ENCODE results near the gene LAMC1. TPM values are rescaled to one million over a fixed set of nuclear protein-coding genes. Genes with fewer than 3 reads are reported as not detected.
A peak's percentile ranks its signal among the peaks of the same experiment; 100 is the strongest.

LAMC1 gene
- total RNA-seq, 8 experiments from 2014 or later: 20.1 to 363 (median 140) TPM

GRCh38 chr1:183023601-183024316 lies 539 bp downstream of the LAMC1 start:
- in situ Hi-C loops (cut with MboI; ENCODE audit: low pct_unique_long_range_greater_than_20kb in 2 of 9, low sequenced_read_pairs in 9 of 9, unreplicated experiment in 9 of 9): no loop called here

GRCh38 chr1:183024317-183025009 lies 1.2 kb downstream of the LAMC1 start:
- H3K4me3 ChIP-seq: peak overlapping the region; percentile 68 to 93 (median 84)
- H3K4me1 ChIP-seq (replicated peaks in 1 of 2): peaks cover 14 to 26% of the 10 kb centered on the region in 2 donors
- H3K27ac ChIP-seq: no peak overlapping the region
- no peak for ATAC-seq (replicated peaks in 6 of 8)
- in situ Hi-C loops (cut with MboI; ENCODE audit: low pct_unique_long_range_greater_than_20kb in 2 of 9, low sequenced_read_pairs in 9 of 9, unreplicated experiment in 9 of 9): no loop called here
- 0 to 2% (median 1%) methylated on average over 1 to 14 of the region's 14 CpGs; no CpG with 5 or more reads in 1 of the 10 experiments for WGBS, 10 experiments

More at GRCh38 chr1:183023601-183024316, 539 bp downstream of the LAMC1 start:
- peak overlapping the region; percentile 86 to 89 for H3K27ac ChIP-seq
- peak overlapping the region; percentile 68 to 93 (median 84) for H3K4me3 ChIP-seq
- 0% methylated on average over 1 to 13 of the region's 68 CpGs; no CpG with 5 or more reads in 4 of the 10 experiments for WGBS, 10 experiments
- H3K4me1 ChIP-seq (replicated peaks in 1 of 2): peaks cover 14 to 26% of the 10 kb centered on the region in 2 donors
- peak; percentile 37 to 66 (median 58) for ATAC-seq (replicated peaks in 6 of 8)

GRCh38 chr1:183025010-183025337 lies 1.8 kb downstream of the LAMC1 start:
- 0 to 20% (median 7%) methylated on average over 1 to 3 of the region's 3 CpGs for WGBS, 10 experiments

GRCh38 chr1:183025782-183026774 lies 2.9 kb downstream of the LAMC1 start:
- Histone ChIP-seq H3K4me3 (no peak overlapping the region), H3K27ac (no peak overlapping the region), H3K4me1 (replicated peaks in 1 of 2) (peaks cover 16 to 26% of the 10 kb centered on the region in 2 donors)
- ATAC-seq (replicated peaks in 6 of 8): no peak
- 0 to 83% (median 38%) methylated on average over 1 to 4 of the region's 4 CpGs for WGBS, 10 experiments
- in situ Hi-C loops (cut with MboI; ENCODE audit: low pct_unique_long_range_greater_than_20kb in 2 of 9, low sequenced_read_pairs in 9 of 9, unreplicated experiment in 9 of 9): no loop called here

More at GRCh38 chr1:183025010-183025337, 1.8 kb downstream of the LAMC1 start:
- Histone ChIP-seq H3K4me1 (replicated peaks in 1 of 2) (peaks cover 16 to 26% of the 10 kb centered on the region in 2 donors), H3K27ac (no peak overlapping the region), H3K4me3 (peak overlapping the region; percentile 68 to 93 (median 84))
- no peak for ATAC-seq (replicated peaks in 6 of 8)
- in situ Hi-C loops (cut with MboI; ENCODE audit: low pct_unique_long_range_greater_than_20kb in 2 of 9, low sequenced_read_pairs in 9 of 9, unreplicated experiment in 9 of 9): no loop called here

- H3K4me1 ChIP-seq (replicated peaks in 1 of 2): peaks cover 16 to 20% of the 10 kb centered on the region in 2 donors
- no peak overlapping the region for H3K4me3 ChIP-seq
- H3K27ac ChIP-seq: no peak overlapping the region
- no peak for ATAC-seq (replicated peaks in 6 of 8)
- in situ Hi-C loops (cut with MboI; ENCODE audit: low pct_unique_long_range_greater_than_20kb in 2 of 9, low sequenced_read_pairs in 9 of 9, unreplicated experiment in 9 of 9): no loop called here
- 10 to 59% (median 38%) methylated on average over 1 to 3 of the region's 3 CpGs; no CpG with 5 or more reads in 2 of the 10 experiments for WGBS, 10 experiments
Observed at GRCh38 chr1:183027031-183027430, 3.8 kb downstream of the LAMC1 start.

- H3K4me1 ChIP-seq (replicated peaks in 1 of 2): peaks cover 16 to 20% of the 10 kb centered on the region in 2 donors
- H3K4me3 ChIP-seq: no peak overlapping the region
- no peak for ATAC-seq (replicated peaks in 6 of 8)
- no peak overlapping the region for H3K27ac ChIP-seq
- in situ Hi-C loops (cut with MboI; ENCODE audit: low pct_unique_long_range_greater_than_20kb in 2 of 9, low sequenced_read_pairs in 9 of 9, unreplicated experiment in 9 of 9): no loop called here
Observed at GRCh38 chr1:183027791-183028190, 4.6 kb downstream of the LAMC1 start.

- in situ Hi-C loops (cut with MboI; ENCODE audit: low pct_unique_long_range_greater_than_20kb in 2 of 9, low sequenced_read_pairs in 9 of 9, unreplicated experiment in 9 of 9): no loop called here
- H3K4me1 ChIP-seq (replicated peaks in 1 of 2): peaks cover 16 to 18% of the 10 kb centered on the region in 2 donors
- 6 to 100% (median 77%) methylated on average over 1 to 3 of the region's 3 CpGs; no CpG with 5 or more reads in 3 of the 10 experiments for WGBS, 10 experiments
- no peak overlapping the region for H3K27ac ChIP-seq
- no peak overlapping the region for H3K4me3 ChIP-seq
- peak in 2 of 8 experiments; percentile 6 to 11 for ATAC-seq (replicated peaks in 6 of 8)
Observed at GRCh38 chr1:183029591-183030000, 6.4 kb downstream of the LAMC1 start.

- 25 to 89% (median 65%) methylated on average over 1 of the region's 1 CpG; no CpG with 5 or more reads in 4 of the 10 experiments for WGBS, 10 experiments
- in situ Hi-C loops (cut with MboI; ENCODE audit: low pct_unique_long_range_greater_than_20kb in 2 of 9, low sequenced_read_pairs in 9 of 9, unreplicated experiment in 9 of 9): no loop called here
- no peak overlapping the region for H3K4me3 ChIP-seq
- H3K27ac ChIP-seq: no peak overlapping the region
- peak in 3 of 8 experiments; percentile 7 to 18 (median 11) for ATAC-seq (replicated peaks in 6 of 8)
- peaks cover 13% of the 10 kb centered on the region in 2 donors for H3K4me1 ChIP-seq (replicated peaks in 1 of 2)
Observed at GRCh38 chr1:183030053-183030452, 6.8 kb downstream of the LAMC1 start.

GRCh38 chr1:183032122-183032921 lies 9.1 kb downstream of the LAMC1 start:
- peaks cover 0 to 3% of the 10 kb centered on the region in 2 donors for H3K4me1 ChIP-seq (replicated peaks in 1 of 2)
- no peak overlapping the region for H3K4me3 ChIP-seq
- ATAC-seq (replicated peaks in 6 of 8): peak in 3 of 8 experiments; percentile 46 to 66 (median 63)
- H3K27ac ChIP-seq: no peak overlapping the region
- WGBS, 10 experiments: 33 to 90% (median 75%) methylated on average over 2 to 5 of the region's 5 CpGs
- in situ Hi-C loops (cut with MboI; ENCODE audit: low pct_unique_long_range_greater_than_20kb in 2 of 9, low sequenced_read_pairs in 9 of 9, unreplicated experiment in 9 of 9): no loop called here

GRCh38 chr1:183033205-183033604 lies 10.0 kb downstream of the LAMC1 start:
- no peak for ATAC-seq (replicated peaks in 6 of 8)
- H3K27ac ChIP-seq: no peak overlapping the region
- H3K4me1 ChIP-seq (replicated peaks in 1 of 2): peaks cover 0 to 2% of the 10 kb centered on the region in 2 donors
- in situ Hi-C loops (cut with MboI; ENCODE audit: low pct_unique_long_range_greater_than_20kb in 2 of 9, low sequenced_read_pairs in 9 of 9, unreplicated experiment in 9 of 9): no loop called here
- WGBS, 10 experiments: 20 to 100% (median 100%) methylated on average over 1 to 2 of the region's 2 CpGs; no CpG with 5 or more reads in 3 of the 10 experiments
- H3K4me3 ChIP-seq: no peak overlapping the region

GRCh38 chr1:183034682-183035081 lies 11.5 kb downstream of the LAMC1 start:
- in situ Hi-C loops (cut with MboI; ENCODE audit: low pct_unique_long_range_greater_than_20kb in 2 of 9, low sequenced_read_pairs in 9 of 9, unreplicated experiment in 9 of 9): no loop called here
- Histone ChIP-seq H3K4me3 (no peak overlapping the region), H3K27ac (no peak overlapping the region), H3K4me1 (replicated peaks in 1 of 2) (peaks cover 2 to 6% of the 10 kb centered on the region in 2 donors)
- no peak for ATAC-seq (replicated peaks in 6 of 8)
- WGBS, 10 experiments: 20 to 96% (median 76%) methylated on average over 1 to 3 of the region's 3 CpGs; no CpG with 5 or more reads in 1 of the 10 experiments

- 21 to 92% (median 80%) methylated on average over 3 to 4 of the region's 4 CpGs for WGBS, 10 experiments
- Histone ChIP-seq H3K4me1 (replicated peaks in 1 of 2) (peaks cover 7 to 18% of the 10 kb centered on the region in 2 donors), H3K27ac (no peak overlapping the region), H3K4me3 (no peak overlapping the region)
- ATAC-seq (replicated peaks in 6 of 8): no peak
- in situ Hi-C loops (cut with MboI; ENCODE audit: low pct_unique_long_range_greater_than_20kb in 2 of 9, low sequenced_read_pairs in 9 of 9, unreplicated experiment in 9 of 9): no loop called here
Observed at GRCh38 chr1:183038333-183038866, 15.2 kb downstream of the LAMC1 start.

Data from motor neuron (in vitro differentiated cells).